Type B pancreatic cell (in vitro differentiated cells): ENCODE measurements around the gene CCNA2. TPM values are rescaled to one million over a fixed set of nuclear protein-coding genes. Genes with fewer than 3 reads are reported as not detected.

Experiments
- DNase-seq: peaks from one replicate; pipeline ENCODE4 v3.0.0; 2021; ENCODE audit warnings: mixed read lengths; ENCODE audit not compliant: unreplicated experiment; ENCODE audit errors: extremely low spot score
- H3K27ac Mint-ChIP-seq: 2 replicates; pipeline ENCODE4 v1.8.0; 2021; ENCODE audit warnings: mild to moderate bottlenecking, mixed read lengths
- H3K27me3 Mint-ChIP-seq: 2 replicates; pipeline ENCODE4 v1.8.0; 2021; ENCODE audit warnings: mixed read lengths
- H3K36me3 Mint-ChIP-seq: 2 replicates; pipeline ENCODE4 v1.8.0; 2021; ENCODE audit warnings: mixed read lengths
- H3K4me1 Mint-ChIP-seq: one replicate; pipeline ENCODE4 v1.8.0; 2021; ENCODE audit warnings: mixed read lengths; ENCODE audit not compliant: unreplicated experiment
- H3K4me3 Mint-ChIP-seq: 2 replicates; pipeline ENCODE4 v1.8.0; 2021; ENCODE audit warnings: mild to moderate bottlenecking, mixed read lengths
- H3K9me3 Mint-ChIP-seq: 2 replicates; pipeline ENCODE4 v1.8.0; 2021; ENCODE audit warnings: mixed read lengths
- total RNA-seq: library from RNA; stranded (reverse); gene quantifications from 2 replicates; pipeline ENCODE4 v1.2.1, GENCODE V29; 2021; ENCODE audit warnings: low replicate concordance
- TF ChIP-seq, protein P1 (sequence below): fragments of 200-600 bp; sonication (generic); conservative IDR thresholded peaks from 2 replicates; pipeline ENCODE4 v1.5.0; 2021; ENCODE audit warnings: antibody characterized with exemption, mild to moderate bottlenecking

CCNA2 gene
- total RNA-seq, 1 donor from 2014 or later: 48.1 TPM

- no peaks in the 10 kb centered on the region for H3K4me1 Mint-ChIP-seq
- TF ChIP-seq, protein P1, sequence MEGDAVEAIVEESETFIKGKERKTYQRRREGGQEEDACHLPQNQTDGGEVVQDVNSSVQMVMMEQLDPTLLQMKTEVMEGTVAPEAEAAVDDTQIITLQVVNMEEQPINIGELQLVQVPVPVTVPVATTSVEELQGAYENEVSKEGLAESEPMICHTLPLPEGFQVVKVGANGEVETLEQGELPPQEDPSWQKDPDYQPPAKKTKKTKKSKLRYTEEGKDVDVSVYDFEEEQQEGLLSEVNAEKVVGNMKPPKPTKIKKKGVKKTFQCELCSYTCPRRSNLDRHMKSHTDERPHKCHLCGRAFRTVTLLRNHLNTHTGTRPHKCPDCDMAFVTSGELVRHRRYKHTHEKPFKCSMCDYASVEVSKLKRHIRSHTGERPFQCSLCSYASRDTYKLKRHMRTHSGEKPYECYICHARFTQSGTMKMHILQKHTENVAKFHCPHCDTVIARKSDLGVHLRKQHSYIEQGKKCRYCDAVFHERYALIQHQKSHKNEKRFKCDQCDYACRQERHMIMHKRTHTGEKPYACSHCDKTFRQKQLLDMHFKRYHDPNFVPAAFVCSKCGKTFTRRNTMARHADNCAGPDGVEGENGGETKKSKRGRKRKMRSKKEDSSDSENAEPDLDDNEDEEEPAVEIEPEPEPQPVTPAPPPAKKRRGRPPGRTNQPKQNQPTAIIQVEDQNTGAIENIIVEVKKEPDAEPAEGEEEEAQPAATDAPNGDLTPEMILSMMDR: no peak
- no peak overlapping the region for H3K27ac Mint-ChIP-seq
- no peak overlapping the region for H3K4me3 Mint-ChIP-seq
- no peaks in the 10 kb centered on the region for H3K36me3 Mint-ChIP-seq
- H3K27me3 Mint-ChIP-seq: peaks cover 44% of the 10 kb centered on the region
- DNase-seq: no peak
- H3K9me3 Mint-ChIP-seq: no peaks in the 10 kb centered on the region
These were observed 46.9 kb downstream of the CCNA2 start for GRCh38 chr4:121776610-121777401.

DNA sequence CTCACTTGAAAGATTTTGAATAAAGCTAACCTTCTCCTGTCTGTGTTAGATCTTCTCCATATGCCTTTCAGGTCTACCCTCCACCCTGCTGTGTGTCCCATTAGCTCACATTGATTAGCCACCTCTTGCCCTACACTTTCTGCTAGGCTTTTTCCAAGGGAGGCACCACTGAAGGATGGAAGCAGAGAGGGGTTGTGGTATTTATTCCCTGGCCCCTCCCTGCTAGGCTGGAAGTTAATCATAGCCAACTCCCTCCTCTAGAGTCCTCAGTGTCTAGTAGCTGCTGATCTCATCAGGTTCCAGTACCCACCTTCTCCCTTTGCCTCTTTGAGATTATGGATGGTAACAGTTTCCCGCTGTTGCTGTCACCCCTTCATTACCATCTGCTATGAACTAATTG lies 49.8 kb downstream of the CCNA2 start:
- DNase-seq: no peak
- Mint-ChIP-seq H3K36me3 (no peaks in the 10 kb centered on the region), H3K9me3 (no peaks in the 10 kb centered on the region), H3K4me3 (no peak overlapping the region), H3K4me1 (no peaks in the 10 kb centered on the region), H3K27me3 (peaks cover 60% of the 10 kb centered on the region), H3K27ac (no peak overlapping the region)
- TF ChIP-seq, protein P1: no peak

- no peak overlapping the region for H3K27ac Mint-ChIP-seq
- peaks cover 67% of the 10 kb centered on the region for H3K27me3 Mint-ChIP-seq
- no peaks in the 10 kb centered on the region for H3K4me1 Mint-ChIP-seq
- TF ChIP-seq, protein P1: no peak
- no peak overlapping the region for H3K4me3 Mint-ChIP-seq
- DNase-seq: no peak
- H3K9me3 Mint-ChIP-seq: no peaks in the 10 kb centered on the region
- no peaks in the 10 kb centered on the region for H3K36me3 Mint-ChIP-seq
These were observed 51.8 kb downstream of the CCNA2 start for GRCh38 chr4:121771869-121772268.

DNA sequence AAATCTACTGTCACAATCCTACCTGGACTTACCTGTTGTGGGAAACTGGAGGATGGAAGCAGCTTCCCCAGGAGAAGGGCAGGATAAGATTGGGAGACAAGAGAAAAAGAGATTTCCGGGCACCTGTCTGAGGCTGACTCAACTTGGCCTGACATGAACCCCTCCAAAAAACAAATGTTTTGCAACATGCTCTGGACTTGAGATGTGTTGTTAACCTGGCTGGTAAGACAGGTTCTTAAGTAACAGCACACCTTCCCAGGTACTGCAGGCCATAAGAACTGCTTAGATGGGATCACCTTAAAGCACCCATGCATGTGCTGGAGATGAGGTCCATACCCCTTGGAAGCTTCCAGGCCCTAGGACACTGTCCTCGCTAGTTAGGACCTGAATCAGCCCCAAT lies 54.3 kb downstream of the CCNA2 start:
- Mint-ChIP-seq H3K27me3 (peaks cover 87% of the 10 kb centered on the region), H3K9me3 (no peaks in the 10 kb centered on the region), H3K36me3 (no peaks in the 10 kb centered on the region), H3K27ac (no peak overlapping the region), H3K4me1 (peaks cover 6% of the 10 kb centered on the region), H3K4me3 (no peak overlapping the region)
- TF ChIP-seq, protein P1: no peak
- no peak for DNase-seq

- no peak overlapping the region for H3K4me3 Mint-ChIP-seq
- H3K4me1 Mint-ChIP-seq: peaks cover 6% of the 10 kb centered on the region
- no peak for DNase-seq
- no peaks in the 10 kb centered on the region for H3K36me3 Mint-ChIP-seq
- TF ChIP-seq, protein P1: no peak
- H3K9me3 Mint-ChIP-seq: no peaks in the 10 kb centered on the region
- peaks cover 94% of the 10 kb centered on the region for H3K27me3 Mint-ChIP-seq
- no peak overlapping the region for H3K27ac Mint-ChIP-seq
These were observed 56.5 kb downstream of the CCNA2 start for GRCh38 chr4:121767166-121767565.

Other genes starting within 250 kb of the CCNA2 start
- gene ANXA5, start 126.9 kb downstream of the CCNA2 start, total RNA-seq: 175 and 245 TPM in 2 replicates
- gene SMIM43, start 58.7 kb downstream of the CCNA2 start, total RNA-seq: 0.60 and 1.4 TPM in 2 replicates
- 20.9 and 38.4 TPM in 2 replicates for gene EXOSC9, start 22.6 kb downstream of the CCNA2 start, total RNA-seq
- 19.0 and 26.0 TPM in 2 replicates for gene BBS7, start 46.6 kb upstream of the CCNA2 start, total RNA-seq
- 0.45 and 1.0 TPM in 2 replicates for gene TRPC3, start 128.2 kb upstream of the CCNA2 start, total RNA-seq